Activated naive CD8-positive, alpha-beta T cell (primary cell): ENCODE results near the gene SETD2.

Source experiments
- H3K27ac Mint-ChIP-seq: one replicate; pipeline ENCODE4 v1.8.0; 2021; ENCODE audit warnings: mixed read lengths
- H3K27me3 Mint-ChIP-seq: one replicate; pipeline ENCODE4 v1.8.0; 2021; ENCODE audit warnings: mixed read lengths
- H3K36me3 Mint-ChIP-seq: one replicate; pipeline ENCODE4 v1.8.0; 2021; ENCODE audit warnings: mixed read lengths
- H3K4me1 Mint-ChIP-seq: one replicate; pipeline ENCODE4 v1.8.0; 2021; ENCODE audit warnings: low read depth, mixed read lengths
- H3K4me3 Mint-ChIP-seq: one replicate; pipeline ENCODE4 v1.8.0; 2021; ENCODE audit warnings: mild to moderate bottlenecking, mixed read lengths
- H3K9me3 Mint-ChIP-seq: one replicate; pipeline ENCODE4 v1.8.0; 2021; ENCODE audit warnings: low read depth, mixed read lengths

Gene SETD2

GRCh38 chr3:46998852-46999515 lies 164.9 kb downstream of the SETD2 start:
- Mint-ChIP-seq H3K9me3 (no peaks in the 10 kb centered on the region), H3K4me3 (no peak overlapping the region), H3K27me3 (no peaks in the 10 kb centered on the region), H3K36me3 (peaks cover 2% of the 10 kb centered on the region), H3K27ac (no peak overlapping the region), H3K4me1 (peaks cover 16% of the 10 kb centered on the region)

DNA sequence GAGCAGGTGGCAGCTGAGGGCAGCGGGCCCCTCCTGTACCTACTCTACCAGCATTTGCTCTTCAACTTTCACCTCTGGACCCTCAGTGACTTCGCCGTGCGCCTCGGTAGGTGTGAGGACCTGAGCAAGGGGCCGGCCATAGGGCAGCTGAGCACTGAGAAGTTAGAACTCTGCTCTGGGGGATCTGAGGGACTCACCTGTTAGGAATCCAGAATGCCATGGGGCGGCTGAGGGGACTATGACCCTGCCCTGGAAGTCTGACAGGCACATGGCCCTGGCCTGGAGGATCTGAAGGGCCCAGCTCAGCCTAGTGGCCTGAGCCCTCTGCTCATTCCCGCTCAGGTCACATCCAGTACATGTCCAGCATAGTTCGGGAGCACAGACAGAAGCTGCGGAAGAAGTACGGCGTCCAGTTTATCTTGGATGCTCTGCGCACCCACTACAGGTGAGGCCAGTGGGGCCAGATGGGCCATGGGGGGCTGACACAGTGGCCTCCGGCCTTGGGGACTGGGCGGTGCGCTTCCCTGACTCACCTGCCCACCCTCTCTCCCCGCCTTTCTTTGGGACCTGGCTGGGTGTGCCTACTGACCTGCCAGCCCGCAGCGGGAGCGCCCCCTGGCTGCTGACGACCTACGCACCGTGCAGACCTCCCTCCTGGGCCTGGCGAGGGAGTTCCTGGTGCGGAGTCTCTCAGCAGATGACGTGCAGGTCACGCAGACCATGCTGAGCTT lies 165.6 kb downstream of the SETD2 start:
- no peaks in the 10 kb centered on the region for H3K27me3 Mint-ChIP-seq
- H3K36me3 Mint-ChIP-seq, result peaks cover 2% of the 10 kb centered on the region
- H3K4me1 Mint-ChIP-seq, result peaks cover 16% of the 10 kb centered on the region
- H3K9me3 Mint-ChIP-seq, result no peaks in the 10 kb centered on the region
- H3K4me3 Mint-ChIP-seq, result no peak overlapping the region
- H3K27ac Mint-ChIP-seq, result peak overlapping the region; percentile 29

- H3K36me3 Mint-ChIP-seq, result peaks cover 2% of the 10 kb centered on the region
- no peak overlapping the region for H3K4me3 Mint-ChIP-seq
- no peaks in the 10 kb centered on the region for H3K27me3 Mint-ChIP-seq
- no peaks in the 10 kb centered on the region for H3K9me3 Mint-ChIP-seq
- H3K27ac Mint-ChIP-seq, result no peak overlapping the region
- H3K4me1 Mint-ChIP-seq, result peaks cover 16% of the 10 kb centered on the region
Measured at GRCh38 chr3:46997453-46998091, 166.3 kb downstream of the SETD2 start.

DNA sequence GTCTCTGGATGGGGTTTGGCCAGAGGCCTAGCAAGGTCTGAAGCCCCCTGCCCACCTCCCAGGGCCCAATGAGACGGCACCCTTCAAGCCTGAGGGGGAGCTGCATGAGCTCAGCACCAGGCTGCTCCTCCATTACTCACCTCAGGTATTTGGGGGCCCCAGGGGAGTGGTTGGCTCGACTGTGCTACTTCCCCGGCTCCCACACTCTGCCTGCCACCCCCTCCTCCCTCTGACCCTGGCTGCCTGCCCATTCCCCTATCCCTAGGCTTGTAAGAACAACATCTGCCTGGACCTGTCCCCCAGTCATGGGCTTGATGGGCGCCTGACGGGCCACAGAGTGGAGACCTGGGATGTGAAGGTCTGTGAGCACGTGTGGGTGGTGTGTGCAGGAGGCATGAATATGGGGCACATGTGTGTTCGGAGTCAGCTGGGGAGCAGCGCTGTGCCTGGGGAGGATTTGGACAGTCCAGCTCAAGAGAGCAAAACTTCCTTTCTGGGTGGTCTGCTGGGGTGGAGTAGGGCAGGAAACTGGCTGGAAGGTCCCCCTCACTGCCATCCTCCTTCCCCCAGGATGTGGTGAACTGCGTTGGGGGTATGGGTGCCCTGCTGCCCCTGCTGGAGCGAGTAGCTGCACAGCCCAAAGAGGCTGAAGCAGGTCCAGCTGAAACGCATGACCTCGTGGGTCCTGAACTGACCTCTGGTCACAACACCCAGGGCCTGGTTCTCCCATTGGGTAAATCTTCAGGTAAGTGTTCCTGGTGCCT lies 167.0 kb downstream of the SETD2 start:
- Mint-ChIP-seq H3K4me3 (no peak overlapping the region), H3K27me3 (no peaks in the 10 kb centered on the region), H3K27ac (no peak overlapping the region), H3K36me3 (peaks cover 2% of the 10 kb centered on the region), H3K9me3 (no peaks in the 10 kb centered on the region), H3K4me1 (peaks cover 16% of the 10 kb centered on the region)

DNA sequence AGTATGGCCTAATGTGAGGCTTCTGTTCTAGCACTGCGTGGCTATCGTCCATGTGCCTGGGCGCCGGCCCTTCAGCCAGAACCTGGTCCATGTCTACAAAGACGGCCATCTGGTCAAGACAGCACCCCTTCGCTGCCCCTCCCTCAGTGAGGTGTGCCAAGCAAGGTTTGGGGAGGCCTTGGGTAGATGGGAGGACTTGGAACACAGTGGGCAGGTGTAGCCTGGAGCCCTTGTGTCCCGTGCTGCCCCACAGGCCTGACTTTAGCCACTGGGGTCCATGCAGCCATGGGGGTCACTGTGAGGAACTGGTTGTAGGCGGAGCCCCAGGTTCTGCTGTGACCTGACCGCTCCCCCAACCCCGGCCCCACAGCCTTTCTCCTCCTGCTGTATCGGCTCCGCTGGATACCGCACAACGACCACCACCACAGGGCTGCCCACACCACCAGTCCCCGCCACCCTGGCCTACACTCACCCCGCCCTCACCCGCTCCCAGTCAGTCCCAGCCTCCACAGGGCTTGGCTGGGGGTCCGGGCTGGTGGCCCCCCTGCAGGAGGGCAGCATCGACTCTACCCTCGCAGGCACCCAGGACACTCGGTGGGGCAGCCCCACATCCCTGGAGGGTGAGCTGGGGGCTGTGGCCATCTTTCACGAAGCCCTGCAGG lies 167.9 kb downstream of the SETD2 start:
- H3K27ac Mint-ChIP-seq, result no peak overlapping the region
- H3K4me3 Mint-ChIP-seq, result no peak overlapping the region
- peaks cover 2% of the 10 kb centered on the region for H3K36me3 Mint-ChIP-seq
- no peaks in the 10 kb centered on the region for H3K27me3 Mint-ChIP-seq
- H3K9me3 Mint-ChIP-seq, result no peaks in the 10 kb centered on the region
- H3K4me1 Mint-ChIP-seq, result peaks cover 16% of the 10 kb centered on the region

- H3K4me1 Mint-ChIP-seq, result peaks cover 19% of the 10 kb centered on the region
- peaks cover 2% of the 10 kb centered on the region for H3K36me3 Mint-ChIP-seq
Measured at GRCh38 chr3:46994801-46995731, 168.8 kb downstream of the SETD2 start.

GRCh38 chr3:46993986-46994385 lies 169.9 kb downstream of the SETD2 start:
- Mint-ChIP-seq H3K27me3 (no peaks in the 10 kb centered on the region), H3K36me3 (peaks cover 2% of the 10 kb centered on the region)

More at GRCh38 chr3:46994801-46995731, 168.8 kb downstream of the SETD2 start:
- no peaks in the 10 kb centered on the region for H3K9me3 Mint-ChIP-seq
- no peaks in the 10 kb centered on the region for H3K27me3 Mint-ChIP-seq
- no peak overlapping the region for H3K4me3 Mint-ChIP-seq
- H3K27ac Mint-ChIP-seq, result no peak overlapping the region

DNA sequence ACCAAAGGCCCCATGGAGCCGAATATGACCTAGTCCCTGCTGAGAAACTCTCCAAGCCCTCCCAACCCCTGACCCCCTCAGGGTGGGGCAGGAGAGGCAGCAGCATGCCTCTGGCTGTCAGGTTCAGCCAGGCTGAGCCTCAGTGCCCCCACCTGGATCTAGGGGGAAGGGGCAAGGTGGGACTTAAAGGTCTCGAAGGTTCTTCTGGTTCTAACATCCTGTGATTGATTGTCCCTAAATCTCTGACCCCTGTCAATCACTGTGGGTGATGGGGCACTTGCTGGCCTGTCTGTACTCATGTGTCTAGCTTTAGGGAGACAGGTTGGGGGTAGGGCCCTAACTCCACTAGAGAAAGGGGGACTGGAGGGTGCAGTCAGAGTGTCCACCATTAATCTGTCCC lies 170.6 kb downstream of the SETD2 start:
- Mint-ChIP-seq H3K9me3 (no peaks in the 10 kb centered on the region), H3K4me3 (no peak overlapping the region), H3K4me1 (peaks cover 29% of the 10 kb centered on the region), H3K36me3 (peaks cover 2% of the 10 kb centered on the region), H3K27ac (no peak overlapping the region), H3K27me3 (no peaks in the 10 kb centered on the region)

More at GRCh38 chr3:46993986-46994385, 169.9 kb downstream of the SETD2 start:
- H3K27ac Mint-ChIP-seq, result no peak overlapping the region
- H3K9me3 Mint-ChIP-seq, result no peaks in the 10 kb centered on the region
- H3K4me1 Mint-ChIP-seq, result peaks cover 23% of the 10 kb centered on the region
- no peak overlapping the region for H3K4me3 Mint-ChIP-seq

- peaks cover 29% of the 10 kb centered on the region for H3K4me1 Mint-ChIP-seq
- H3K4me3 Mint-ChIP-seq, result no peak overlapping the region
- H3K9me3 Mint-ChIP-seq, result no peaks in the 10 kb centered on the region
- no peak overlapping the region for H3K27ac Mint-ChIP-seq
- H3K36me3 Mint-ChIP-seq, result no peaks in the 10 kb centered on the region
- H3K27me3 Mint-ChIP-seq, result no peaks in the 10 kb centered on the region
Measured at GRCh38 chr3:46992231-46992630, 171.7 kb downstream of the SETD2 start.

DNA sequence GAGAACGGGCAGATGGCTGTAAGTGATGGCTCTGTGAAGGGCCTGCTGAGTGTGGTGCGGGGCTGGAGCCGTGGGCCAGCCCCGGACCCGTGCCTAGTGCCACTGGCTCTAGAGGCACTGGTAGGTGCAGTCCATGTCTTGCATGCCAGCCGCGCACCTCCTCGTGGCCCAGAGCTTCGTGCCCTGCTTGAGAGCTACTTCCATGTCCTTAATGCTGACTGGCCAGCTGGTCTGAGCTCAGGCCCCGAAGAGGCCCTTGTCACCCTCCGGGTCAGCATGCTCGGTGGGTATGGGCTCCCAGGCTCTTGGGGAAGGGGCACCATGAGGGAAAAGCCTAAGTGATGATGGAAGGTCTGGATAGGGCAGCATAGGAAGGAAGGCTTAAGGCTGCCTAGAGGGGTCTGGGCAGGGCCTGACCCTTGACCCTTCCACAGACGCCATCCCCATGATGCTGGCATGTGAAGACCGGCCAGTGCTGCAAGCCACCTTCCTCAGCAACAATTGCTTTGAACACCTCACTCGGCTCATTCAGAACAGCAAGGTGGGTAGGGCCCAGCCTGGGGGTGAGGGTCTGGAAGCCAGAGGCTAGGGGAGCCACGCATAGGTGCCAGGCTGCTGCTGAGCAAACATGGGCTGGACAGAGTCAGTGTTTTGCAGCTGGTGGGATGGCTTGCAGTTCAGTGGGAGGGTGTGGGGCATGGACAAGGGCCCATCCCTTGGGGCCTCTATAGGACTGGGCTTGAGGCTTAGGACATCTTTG lies 172.3 kb downstream of the SETD2 start:
- Mint-ChIP-seq H3K27ac (no peak overlapping the region), H3K9me3 (no peaks in the 10 kb centered on the region), H3K4me3 (no peak overlapping the region), H3K36me3 (no peaks in the 10 kb centered on the region), H3K27me3 (no peaks in the 10 kb centered on the region), H3K4me1 (peaks cover 30% of the 10 kb centered on the region)

- Mint-ChIP-seq H3K27me3 (no peaks in the 10 kb centered on the region), H3K4me1 (peaks cover 38% of the 10 kb centered on the region), H3K27ac (peak overlapping the region; percentile 79), H3K9me3 (no peaks in the 10 kb centered on the region), H3K36me3 (no peaks in the 10 kb centered on the region), H3K4me3 (no peak overlapping the region)
Measured at GRCh38 chr3:46990573-46991374, 173.1 kb downstream of the SETD2 start.

DNA sequence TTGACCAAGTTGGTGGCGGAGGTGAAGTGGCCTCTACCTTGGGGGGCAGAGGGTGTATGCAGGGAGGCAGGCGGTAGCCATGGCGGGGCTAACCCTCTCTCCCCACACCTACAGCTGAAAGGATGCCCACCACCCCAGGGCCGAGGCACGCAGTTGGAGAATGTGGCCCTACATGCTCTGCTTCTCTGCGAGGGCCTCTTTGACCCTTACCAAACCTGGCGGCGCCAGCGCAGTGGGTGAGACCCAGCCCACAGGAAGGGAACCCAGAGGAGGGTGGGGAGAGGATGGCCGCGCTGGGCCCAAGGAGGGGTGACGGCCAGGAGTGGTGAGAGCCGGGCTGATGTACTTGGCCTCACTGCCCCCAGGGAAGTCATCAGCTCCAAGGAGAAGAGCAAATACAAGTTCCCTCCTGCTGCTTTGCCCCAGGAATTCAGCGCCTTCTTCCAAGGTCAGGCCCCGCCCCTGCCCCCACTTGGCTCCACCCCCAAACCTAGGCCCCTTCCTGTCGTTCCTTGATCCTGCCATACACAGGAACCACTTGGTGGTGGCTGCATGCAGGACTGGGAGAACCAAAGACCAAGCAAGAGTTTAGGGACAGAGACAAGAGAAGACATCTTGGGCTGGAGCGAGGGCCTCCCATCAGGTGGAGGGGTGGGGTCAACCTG lies 174.6 kb downstream of the SETD2 start:
- Mint-ChIP-seq H3K27me3 (no peaks in the 10 kb centered on the region), H3K36me3 (no peaks in the 10 kb centered on the region), H3K4me3 (no peak overlapping the region), H3K27ac (peak overlapping the region; percentile 41), H3K4me1 (peaks cover 51% of the 10 kb centered on the region), H3K9me3 (no peaks in the 10 kb centered on the region)
